Activated T-helper 17 cell treated with anti-CD3 and anti-CD28 coated beads, Interleukin-2, amount 50 U/mL, for 72 hours (primary cell): ENCODE results near the gene XXYLT1. TPM values are rescaled to one million over a fixed set of nuclear protein-coding genes. Genes with fewer than 3 reads are reported as not detected.

Source experiments
- ATAC-seq: fragments of 150-1000 bp; cut with Tn5 transposase; replicated peaks from 2 replicates; pipeline ENCODE4 v1.10.0; 2021; ENCODE audit warnings: mild to moderate bottlenecking, moderate library complexity
- H3K27ac Mint-ChIP-seq: one replicate; pipeline ENCODE4 v1.8.0; 2022; ENCODE audit warnings: mixed read lengths
- H3K27me3 Mint-ChIP-seq: one replicate; pipeline ENCODE4 v1.8.0; 2022; ENCODE audit warnings: mixed read lengths
- H3K36me3 Mint-ChIP-seq: one replicate; pipeline ENCODE4 v1.8.0; 2022; ENCODE audit warnings: low read depth, mild to moderate bottlenecking, mixed read lengths
- H3K4me1 Mint-ChIP-seq: one replicate; pipeline ENCODE4 v1.8.0; 2022; ENCODE audit warnings: mixed read lengths
- H3K4me3 Mint-ChIP-seq: one replicate; pipeline ENCODE4 v1.8.0; 2022; ENCODE audit warnings: mild to moderate bottlenecking, mixed read lengths
- H3K9me3 Mint-ChIP-seq: one replicate; pipeline ENCODE4 v1.8.0; 2022; ENCODE audit warnings: mixed read lengths
- total RNA-seq, 2 donors: library from RNA; stranded (reverse); gene quantifications; one replicate each; pipeline ENCODE4 v1.2.3, GENCODE V29; 2022

The XXYLT1 gene
- total RNA-seq, 2 donors from 2014 or later = 7.0 to 7.4 TPM

- no peaks in the 10 kb centered on the region for H3K27me3 Mint-ChIP-seq
- no peaks in the 10 kb centered on the region for H3K9me3 Mint-ChIP-seq
- no peak overlapping the region for H3K27ac Mint-ChIP-seq
- no peak for ATAC-seq
- H3K36me3 Mint-ChIP-seq = no peaks in the 10 kb centered on the region
- no peak overlapping the region for H3K4me3 Mint-ChIP-seq
- peaks cover 6% of the 10 kb centered on the region for H3K4me1 Mint-ChIP-seq
Observed at GRCh38 chr3:195204360-195205163, 66.4 kb downstream of the XXYLT1 start.

- H3K36me3 Mint-ChIP-seq = no peaks in the 10 kb centered on the region
- H3K27ac Mint-ChIP-seq = no peak overlapping the region
- H3K4me3 Mint-ChIP-seq = no peak overlapping the region
- ATAC-seq = no peak
- H3K9me3 Mint-ChIP-seq = no peaks in the 10 kb centered on the region
- H3K4me1 Mint-ChIP-seq = peaks cover 8% of the 10 kb centered on the region
- no peaks in the 10 kb centered on the region for H3K27me3 Mint-ChIP-seq
Observed at GRCh38 chr3:195203606-195204005, 67.4 kb downstream of the XXYLT1 start.

GRCh38 chr3:195201295-195201694, 69.7 kb downstream of the XXYLT1 start:
- Mint-ChIP-seq H3K36me3 (no peaks in the 10 kb centered on the region), H3K4me1 (peaks cover 8% of the 10 kb centered on the region), H3K27ac (peak overlapping the region; percentile 48), H3K27me3 (no peaks in the 10 kb centered on the region), H3K9me3 (no peaks in the 10 kb centered on the region), H3K4me3 (no peak overlapping the region)
- no peak for ATAC-seq

GRCh38 chr3:195200010-195200822, 70.7 kb downstream of the XXYLT1 start:
- no peak for ATAC-seq
- no peaks in the 10 kb centered on the region for H3K9me3 Mint-ChIP-seq

GRCh38 chr3:195198426-195199346, 72.3 kb downstream of the XXYLT1 start:
- Mint-ChIP-seq H3K27me3 (no peaks in the 10 kb centered on the region), H3K9me3 (no peaks in the 10 kb centered on the region), H3K4me3 (no peak overlapping the region), H3K36me3 (no peaks in the 10 kb centered on the region), H3K27ac (no peak overlapping the region), H3K4me1 (peaks cover 19% of the 10 kb centered on the region)
- ATAC-seq = no peak

More at GRCh38 chr3:195200010-195200822, 70.7 kb downstream of the XXYLT1 start:
- H3K4me3 Mint-ChIP-seq = no peak overlapping the region
- H3K4me1 Mint-ChIP-seq = peaks cover 10% of the 10 kb centered on the region
- no peaks in the 10 kb centered on the region for H3K36me3 Mint-ChIP-seq
- H3K27ac Mint-ChIP-seq = no peak overlapping the region
- no peaks in the 10 kb centered on the region for H3K27me3 Mint-ChIP-seq

- ATAC-seq = no peak
- no peaks in the 10 kb centered on the region for H3K36me3 Mint-ChIP-seq
- H3K9me3 Mint-ChIP-seq = no peaks in the 10 kb centered on the region
- no peaks in the 10 kb centered on the region for H3K27me3 Mint-ChIP-seq
- H3K4me3 Mint-ChIP-seq = no peak overlapping the region
- no peak overlapping the region for H3K27ac Mint-ChIP-seq
- peaks cover 19% of the 10 kb centered on the region for H3K4me1 Mint-ChIP-seq
Observed at GRCh38 chr3:195197765-195198425, 73.1 kb downstream of the XXYLT1 start.

- Mint-ChIP-seq H3K27me3 (no peaks in the 10 kb centered on the region), H3K4me1 (peaks cover 19% of the 10 kb centered on the region), H3K36me3 (no peaks in the 10 kb centered on the region), H3K4me3 (no peak overlapping the region), H3K9me3 (peaks cover 6% of the 10 kb centered on the region), H3K27ac (peak overlapping the region; percentile 59)
- ATAC-seq = peak; percentile 29
Observed at GRCh38 chr3:195196266-195196665, 74.7 kb downstream of the XXYLT1 start.

- H3K4me3 Mint-ChIP-seq = no peak overlapping the region
- ATAC-seq = no peak
- no peaks in the 10 kb centered on the region for H3K36me3 Mint-ChIP-seq
- no peaks in the 10 kb centered on the region for H3K27me3 Mint-ChIP-seq
- peaks cover 6% of the 10 kb centered on the region for H3K9me3 Mint-ChIP-seq
- H3K27ac Mint-ChIP-seq = no peak overlapping the region
- H3K4me1 Mint-ChIP-seq = peaks cover 19% of the 10 kb centered on the region
Observed at GRCh38 chr3:195195321-195196209, 75.4 kb downstream of the XXYLT1 start.

GRCh38 chr3:195194559-195195206, 76.3 kb downstream of the XXYLT1 start:
- H3K9me3 Mint-ChIP-seq = peaks cover 6% of the 10 kb centered on the region
- peak; percentile 89 for ATAC-seq
- no peaks in the 10 kb centered on the region for H3K36me3 Mint-ChIP-seq
- peak overlapping the region; percentile 61 for H3K4me3 Mint-ChIP-seq
- H3K27ac Mint-ChIP-seq = peak overlapping the region; percentile 75
- H3K4me1 Mint-ChIP-seq = peaks cover 19% of the 10 kb centered on the region
- H3K27me3 Mint-ChIP-seq = no peaks in the 10 kb centered on the region

- Mint-ChIP-seq H3K36me3 (no peaks in the 10 kb centered on the region), H3K4me3 (no peak overlapping the region), H3K27ac (no peak overlapping the region), H3K4me1 (peaks cover 21% of the 10 kb centered on the region), H3K27me3 (no peaks in the 10 kb centered on the region), H3K9me3 (peaks cover 6% of the 10 kb centered on the region)
- ATAC-seq = no peak
Observed at GRCh38 chr3:195191580-195191979, 79.4 kb downstream of the XXYLT1 start.

GRCh38 chr3:195189821-195190220, 81.1 kb downstream of the XXYLT1 start:
- Mint-ChIP-seq H3K4me1 (peaks cover 31% of the 10 kb centered on the region), H3K9me3 (peaks cover 6% of the 10 kb centered on the region), H3K4me3 (no peak overlapping the region), H3K27me3 (no peaks in the 10 kb centered on the region), H3K36me3 (no peaks in the 10 kb centered on the region), H3K27ac (no peak overlapping the region)
- ATAC-seq = no peak

- Mint-ChIP-seq H3K4me3 (no peak overlapping the region), H3K9me3 (peaks cover 6% of the 10 kb centered on the region), H3K27me3 (no peaks in the 10 kb centered on the region), H3K4me1 (peaks cover 32% of the 10 kb centered on the region), H3K27ac (no peak overlapping the region), H3K36me3 (no peaks in the 10 kb centered on the region)
- no peak for ATAC-seq
Observed at GRCh38 chr3:195188426-195188927, 82.5 kb downstream of the XXYLT1 start.
